GM23338 (cell line): Measurements from ENCODE around the gene CCDC57. TPM values are rescaled to one million over a fixed set of nuclear protein-coding genes. Genes with fewer than 3 reads are reported as not detected.
A peak's percentile ranks its signal among the peaks of the same experiment; 100 is the strongest.

Experiments
- ATAC-seq: fragments of 200-7000 bp; cut with Tn5 transposase; 3 replicates; pipeline ENCODE4 v1.9.1; 2020
- DNase-seq: peaks from one replicate; pipeline ENCODE4 v3.0.0-alpha.2; 2015; ENCODE audit warnings: low spot score
- H2AFZ ChIP-seq: fragments of 200-600 bp; sonication (generic); 2 replicates; pipeline ENCODE4 v1.8.0; 2016; ENCODE audit warnings: antibody characterized with exemption, mild to moderate bottlenecking, moderate library complexity
- H3F3A ChIP-seq: fragments of 200-600 bp; sonication (generic); replicated peaks from 2 replicates; pipeline ENCODE4 v1.8.0; 2017; ENCODE audit warnings: antibody characterized with exemption, mixed run types, low read depth
- H3K27ac ChIP-seq: fragments of 200-600 bp; sonication (generic); 2 replicates; pipeline ENCODE4 v1.6.1; 2016; ENCODE audit warnings: low read depth
- H3K27me3 ChIP-seq: fragments of 200-600 bp; sonication (generic); 2 replicates; pipeline ENCODE4 v1.8.0; 2016; ENCODE audit warnings: mild to moderate bottlenecking, mixed run types, moderate library complexity; ENCODE audit not compliant: insufficient read depth
- H3K36me3 ChIP-seq: fragments of 200-600 bp; sonication (generic); 2 replicates; pipeline ENCODE4 v1.8.0; 2016; ENCODE audit warnings: mild to moderate bottlenecking; ENCODE audit not compliant: insufficient read depth
- H3K4me1 ChIP-seq: fragments of 200-600 bp; sonication (generic); 2 replicates; pipeline ENCODE4 v1.8.0; 2016; ENCODE audit warnings: mild to moderate bottlenecking, moderate library complexity; ENCODE audit not compliant: insufficient read depth
- H3K4me2 ChIP-seq: fragments of 200-600 bp; sonication (generic); 2 replicates; pipeline ENCODE4 v1.7.1; 2017; ENCODE audit warnings: mixed run types
- H3K4me3 ChIP-seq: fragments of 200-600 bp; sonication (generic); 2 replicates; pipeline ENCODE4 v1.6.1; 2016; ENCODE audit warnings: mixed run types
- H3K79me2 ChIP-seq: fragments of 200-600 bp; sonication (generic); replicated peaks from 2 replicates; pipeline ENCODE4 v1.8.0; 2017; ENCODE audit warnings: mild to moderate bottlenecking; ENCODE audit not compliant: insufficient read depth
- H3K9me2 ChIP-seq: fragments of 200-600 bp; sonication (generic); 2 replicates; pipeline ENCODE4 v1.8.0; 2017; ENCODE audit not compliant: insufficient read depth
- H4K20me1 ChIP-seq: fragments of 200-600 bp; sonication (generic); replicated peaks from 2 replicates; pipeline ENCODE4 v1.8.0; 2017; ENCODE audit warnings: mild to moderate bottlenecking; ENCODE audit not compliant: insufficient read depth
- H3K27ac Mint-ChIP-seq: 2 replicates; pipeline ENCODE4 v1.8.0; 2020; ENCODE audit warnings: inconsistent platforms, mild to moderate bottlenecking, moderate library complexity, mixed read lengths
- H3K27me3 Mint-ChIP-seq: 3 replicates; pipeline ENCODE4 v1.8.0; 2022; ENCODE audit warnings: low read depth, mild to moderate bottlenecking, moderate library complexity, mixed read lengths, inconsistent platforms; ENCODE audit not compliant: insufficient read depth, poor library complexity
- H3K36me3 Mint-ChIP-seq: 3 replicates; pipeline ENCODE4 v1.8.0; 2021; ENCODE audit warnings: low read depth, mild to moderate bottlenecking, inconsistent platforms, moderate library complexity, mixed read lengths
- H3K4me1 Mint-ChIP-seq: 3 replicates; pipeline ENCODE4 v1.8.0; 2020; ENCODE audit warnings: mild to moderate bottlenecking, inconsistent platforms, mixed read lengths
- H3K4me3 Mint-ChIP-seq: 3 replicates; pipeline ENCODE4 v1.8.0; 2021; ENCODE audit warnings: moderate library complexity, mild to moderate bottlenecking, inconsistent platforms, mixed read lengths
- H3K9me3 Mint-ChIP-seq: 3 replicates; pipeline ENCODE4 v1.8.0; 2020; ENCODE audit warnings: moderate library complexity, mild to moderate bottlenecking, inconsistent platforms, mixed read lengths
- CTCF ChIP-seq, 2 experiments: fragments of 200-600 bp in 1 of 2; sonication (generic) in 1 of 2; conservative IDR thresholded peaks; 2 replicates each; pipeline versions ENCODE4 v1.5.1 to v1.6.1; 2016 to 2017; ENCODE audit warnings: antibody characterized with exemption in 2 of 2, low read depth in 2 of 2, mild to moderate bottlenecking in 2 of 2, moderate library complexity in 1 of 2
- NANOG ChIP-seq: IDR thresholded peaks from 2 replicates; pipeline ENCODE4 v1.6.1; 2016; ENCODE audit warnings: antibody characterized with exemption, borderline replicate concordance
- STAT1 ChIP-seq: IDR thresholded peaks from one replicate; pipeline ENCODE4 v1.6.1; 2016; ENCODE audit warnings: antibody characterized with exemption; ENCODE audit not compliant: unreplicated experiment
- ZNF114 ChIP-seq: fragments of 250-450 bp; sonication (Bioruptor Pico); IDR thresholded peaks from 2 replicates; pipeline ENCODE4 v1.5.0; 2020; ENCODE audit warnings: mild to moderate bottlenecking, moderate library complexity
- polyA plus RNA-seq: library from polyadenylated mRNA; unstranded; fragments of >200 nt; fragmentation: Nextera tagmentation; extraction: Ambion mirVana; gene quantifications from 2 replicates; pipeline ENCODE4 v1.2.1, GENCODE V29; 2016
- total RNA-seq: library from RNA; depleted of rRNA; stranded (reverse); fragments of >200 nt; shearing (Covaris generic); gene quantifications from 2 replicates; pipeline ENCODE4 v1.2.3, GENCODE V29; 2014
- TF ChIP-seq, protein P1 (sequence below): fragments of 250-450 bp; sonication (Bioruptor Pico); IDR thresholded peaks from 2 replicates; pipeline ENCODE4 v1.5.0; 2020; ENCODE audit warnings: mild to moderate bottlenecking, moderate library complexity

Gene CCDC57
- total and polyA plus RNA-seq, 2 experiments from 2014 or later, result 7.0 to 16.3 TPM

GRCh38 chr17:82078433-82078832 is 134.2 kb downstream of the CCDC57 start (continued):
- TF ChIP-seq, protein P1, sequence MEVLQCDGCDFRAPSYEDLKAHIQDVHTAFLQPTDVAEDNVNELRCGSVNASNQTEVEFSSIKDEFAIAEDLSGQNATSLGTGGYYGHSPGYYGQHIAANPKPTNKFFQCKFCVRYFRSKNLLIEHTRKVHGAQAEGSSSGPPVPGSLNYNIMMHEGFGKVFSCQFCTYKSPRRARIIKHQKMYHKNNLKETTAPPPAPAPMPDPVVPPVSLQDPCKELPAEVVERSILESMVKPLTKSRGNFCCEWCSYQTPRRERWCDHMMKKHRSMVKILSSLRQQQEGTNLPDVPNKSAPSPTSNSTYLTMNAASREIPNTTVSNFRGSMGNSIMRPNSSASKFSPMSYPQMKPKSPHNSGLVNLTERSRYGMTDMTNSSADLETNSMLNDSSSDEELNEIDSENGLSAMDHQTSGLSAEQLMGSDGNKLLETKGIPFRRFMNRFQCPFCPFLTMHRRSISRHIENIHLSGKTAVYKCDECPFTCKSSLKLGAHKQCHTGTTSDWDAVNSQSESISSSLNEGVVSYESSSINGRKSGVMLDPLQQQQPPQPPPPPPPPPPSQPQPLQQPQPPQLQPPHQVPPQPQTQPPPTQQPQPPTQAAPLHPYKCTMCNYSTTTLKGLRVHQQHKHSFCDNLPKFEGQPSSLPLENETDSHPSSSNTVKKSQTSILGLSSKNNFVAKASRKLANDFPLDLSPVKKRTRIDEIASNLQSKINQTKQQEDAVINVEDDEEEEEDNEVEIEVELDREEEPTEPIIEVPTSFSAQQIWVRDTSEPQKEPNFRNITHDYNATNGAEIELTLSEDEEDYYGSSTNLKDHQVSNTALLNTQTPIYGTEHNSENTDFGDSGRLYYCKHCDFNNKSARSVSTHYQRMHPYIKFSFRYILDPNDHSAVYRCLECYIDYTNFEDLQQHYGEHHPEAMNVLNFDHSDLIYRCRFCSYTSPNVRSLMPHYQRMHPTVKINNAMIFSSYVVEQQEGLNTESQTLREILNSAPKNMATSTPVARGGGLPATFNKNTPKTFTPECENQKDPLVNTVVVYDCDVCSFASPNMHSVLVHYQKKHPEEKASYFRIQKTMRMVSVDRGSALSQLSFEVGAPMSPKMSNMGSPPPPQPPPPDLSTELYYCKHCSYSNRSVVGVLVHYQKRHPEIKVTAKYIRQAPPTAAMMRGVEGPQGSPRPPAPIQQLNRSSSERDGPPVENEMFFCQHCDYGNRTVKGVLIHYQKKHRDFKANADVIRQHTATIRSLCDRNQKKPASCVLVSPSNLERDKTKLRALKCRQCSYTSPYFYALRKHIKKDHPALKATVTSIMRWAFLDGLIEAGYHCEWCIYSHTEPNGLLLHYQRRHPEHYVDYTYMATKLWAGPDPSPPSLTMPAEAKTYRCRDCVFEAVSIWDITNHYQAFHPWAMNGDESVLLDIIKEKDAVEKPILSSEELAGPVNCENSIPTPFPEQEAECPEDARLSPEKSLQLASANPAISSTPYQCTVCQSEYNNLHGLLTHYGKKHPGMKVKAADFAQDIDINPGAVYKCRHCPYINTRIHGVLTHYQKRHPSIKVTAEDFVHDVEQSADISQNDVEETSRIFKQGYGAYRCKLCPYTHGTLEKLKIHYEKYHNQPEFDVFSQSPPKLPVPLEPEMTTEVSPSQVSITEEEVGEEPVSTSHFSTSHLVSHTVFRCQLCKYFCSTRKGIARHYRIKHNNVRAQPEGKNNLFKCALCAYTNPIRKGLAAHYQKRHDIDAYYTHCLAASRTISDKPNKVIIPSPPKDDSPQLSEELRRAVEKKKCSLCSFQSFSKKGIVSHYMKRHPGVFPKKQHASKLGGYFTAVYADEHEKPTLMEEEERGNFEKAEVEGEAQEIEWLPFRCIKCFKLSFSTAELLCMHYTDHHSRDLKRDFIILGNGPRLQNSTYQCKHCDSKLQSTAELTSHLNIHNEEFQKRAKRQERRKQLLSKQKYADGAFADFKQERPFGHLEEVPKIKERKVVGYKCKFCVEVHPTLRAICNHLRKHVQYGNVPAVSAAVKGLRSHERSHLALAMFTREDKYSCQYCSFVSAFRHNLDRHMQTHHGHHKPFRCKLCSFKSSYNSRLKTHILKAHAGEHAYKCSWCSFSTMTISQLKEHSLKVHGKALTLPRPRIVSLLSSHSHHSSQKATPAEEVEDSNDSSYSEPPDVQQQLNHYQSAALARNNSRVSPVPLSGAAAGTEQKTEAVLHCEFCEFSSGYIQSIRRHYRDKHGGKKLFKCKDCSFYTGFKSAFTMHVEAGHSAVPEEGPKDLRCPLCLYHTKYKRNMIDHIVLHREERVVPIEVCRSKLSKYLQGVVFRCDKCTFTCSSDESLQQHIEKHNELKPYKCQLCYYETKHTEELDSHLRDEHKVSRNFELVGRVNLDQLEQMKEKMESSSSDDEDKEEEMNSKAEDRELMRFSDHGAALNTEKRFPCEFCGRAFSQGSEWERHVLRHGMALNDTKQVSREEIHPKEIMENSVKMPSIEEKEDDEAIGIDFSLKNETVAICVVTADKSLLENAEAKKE (CRISPR knock-in tag), result no peak
- TF ChIP-seq ZNF114 (CRISPR knock-in tag) (no peak), NANOG (no peak), STAT1 (no peak)

DNA sequence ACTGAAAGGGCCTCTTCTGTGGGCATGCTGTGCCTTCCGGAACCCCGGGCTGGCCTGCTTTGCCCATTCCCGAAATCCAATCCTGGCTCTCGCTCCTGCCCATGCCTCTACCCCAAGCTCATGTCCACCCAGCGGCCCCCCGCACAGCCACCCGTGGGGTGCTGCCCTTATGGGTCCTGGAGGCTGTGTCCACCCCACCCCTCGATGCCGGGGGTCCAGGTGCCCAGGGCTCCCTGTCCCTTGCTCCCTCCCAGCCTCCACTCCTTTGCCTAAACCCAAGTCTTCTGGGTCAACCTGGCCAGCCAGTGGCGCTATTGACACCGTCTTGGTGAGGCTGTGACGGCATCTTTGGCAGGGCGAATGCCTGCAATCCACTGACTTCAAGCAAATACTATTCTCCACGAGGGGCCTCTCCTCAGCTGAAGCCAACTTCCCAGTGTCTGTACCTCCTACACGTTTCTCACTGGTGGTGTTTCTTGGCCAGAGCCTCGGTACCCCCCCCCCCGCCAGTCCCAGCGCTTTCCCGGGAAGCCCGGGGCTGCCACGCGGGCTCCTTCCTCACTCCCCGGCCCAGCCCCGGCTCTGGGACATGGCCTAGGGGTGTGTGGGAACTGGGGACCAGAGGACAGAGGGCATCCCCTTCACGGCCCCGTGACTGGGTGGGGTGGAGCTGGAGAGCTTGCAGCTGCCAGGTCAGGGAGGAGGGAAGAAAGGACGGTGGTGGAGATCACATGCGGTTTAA is 134.9 kb downstream of the CCDC57 start:
- H3K36me3 ChIP-seq, result peaks cover 10% of the 10 kb centered on the region; the same call in 1 of the 2 replicates
- no peak overlapping the region; the same call in 2 of the 3 replicates for H3K4me3 Mint-ChIP-seq

More for the DNA sequence above, 134.9 kb downstream of the CCDC57 start:
- no peaks in the 10 kb centered on the region for H3K4me1 ChIP-seq
- ATAC-seq (peak; percentile 17), DNase-seq (peak; percentile 72)
- Mint-ChIP-seq H3K27ac (peak overlapping the region; percentile 46; the same call in 1 of the 2 replicates), H3K9me3 (no peaks in the 10 kb centered on the region; the same call in 1 of the 3 replicates), H3K36me3 (peaks cover 33% of the 10 kb centered on the region), H3K4me1 (peaks cover 3% of the 10 kb centered on the region), H3K27me3 (peaks cover 30% of the 10 kb centered on the region)
- H3K9me2 ChIP-seq, result no peaks in the 10 kb centered on the region
- 0 out of 2 replicates have a peak overlapping the region, but pooled peaks have one; percentile 50 for H3K27ac ChIP-seq
- no peak for TF ChIP-seq ZNF114 (CRISPR knock-in tag)
- peak; percentile 16 to 56; a peak in 3 of 4 replicates for TF ChIP-seq CTCF (conservative IDR thresholded peaks at IDR 0.05; ENCODE audit: low read depth in 2 of 2)
- peaks cover 8% of the 10 kb centered on the region; the same call in 1 of the 2 replicates for H4K20me1 ChIP-seq
- no peaks in the 10 kb centered on the region; the same call in 1 of the 2 replicates for H3K27me3 ChIP-seq
- H2AFZ ChIP-seq, result no peak overlapping the region
- H3K4me2 ChIP-seq, result no peak overlapping the region
- peaks cover 20% of the 10 kb centered on the region for H3F3A ChIP-seq
- H3K79me2 ChIP-seq, result no peaks in the 10 kb centered on the region
- H3K4me3 ChIP-seq, result no peak overlapping the region
